Fibroblast of gingiva (primary cell): ENCODE measurements around the gene GGNBP2.
A peak's percentile ranks its signal among the peaks of the same experiment; 100 is the strongest.

ENCODE experiments used
- DNase-seq: peaks from one replicate; pipeline ENCODE4 v3.0.0-alpha.2; 2011; ENCODE audit warnings: low read depth

GGNBP2 gene

GRCh38 chr17:36566081-36566480 lies 21.4 kb downstream of the GGNBP2 start:
- no peak for DNase-seq

DNA sequence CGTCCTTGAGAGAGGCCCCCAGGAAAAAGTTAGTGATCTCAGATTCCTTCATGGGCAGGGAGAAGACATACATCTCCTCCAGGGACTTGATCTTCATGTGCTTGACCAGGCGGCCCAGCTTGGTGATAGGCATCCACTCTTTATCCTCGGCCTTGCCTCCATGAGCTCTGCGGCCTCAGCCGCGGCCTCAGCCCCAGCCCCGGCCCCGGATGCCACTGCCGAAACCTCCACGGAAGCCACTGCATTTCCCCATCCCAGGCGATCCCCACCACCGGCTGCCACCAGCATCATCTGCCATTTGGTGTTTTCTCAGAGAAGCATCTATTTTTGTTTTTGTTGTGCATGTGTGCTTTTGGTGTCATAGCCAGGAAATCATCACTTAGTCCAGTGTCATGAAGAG lies 30.3 kb downstream of the GGNBP2 start:
- DNase-seq = no peak

- DNase-seq = no peak
These were observed 32.1 kb downstream of the GGNBP2 start for GRCh38 chr17:36576793-36577192.

DNA sequence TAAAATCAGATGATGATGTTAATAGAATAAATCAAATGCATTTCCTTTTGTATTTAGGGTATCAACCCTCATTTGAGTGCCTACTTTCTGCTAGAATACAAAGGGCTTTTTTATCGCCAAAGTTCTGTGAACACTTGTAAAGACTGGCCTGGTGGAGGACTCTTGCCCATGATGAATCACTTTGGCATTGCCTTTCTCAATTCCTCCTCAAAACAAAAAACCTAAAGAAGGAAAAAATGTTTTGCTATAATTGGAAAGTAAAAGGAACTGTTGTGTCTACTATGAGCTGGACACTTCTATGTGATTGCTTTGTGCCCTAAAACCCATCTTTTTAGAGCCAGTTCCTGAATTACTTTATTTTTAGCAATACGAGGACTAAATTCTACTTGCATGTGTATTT lies 34.0 kb downstream of the GGNBP2 start:
- DNase-seq = peak; percentile 14

DNA sequence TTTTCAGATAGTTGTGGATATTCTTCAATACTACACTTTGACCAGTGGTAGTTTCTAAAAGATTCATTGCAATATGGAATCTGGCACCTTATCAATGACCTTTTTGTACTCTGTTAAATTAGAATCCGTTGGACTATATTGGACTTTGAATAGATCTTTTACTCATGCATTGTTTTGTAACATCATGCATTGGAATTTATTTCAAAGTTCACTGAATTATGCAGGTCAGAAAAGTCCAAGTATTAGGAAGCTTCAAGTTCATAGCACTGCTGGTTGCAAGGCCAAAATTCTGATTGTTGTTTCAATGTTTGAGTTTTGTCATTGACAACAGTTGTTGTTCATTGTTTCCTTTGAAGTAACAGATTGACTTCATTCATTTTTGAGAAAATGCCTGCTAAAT lies 39.1 kb downstream of the GGNBP2 start:
- no peak for DNase-seq

DNA sequence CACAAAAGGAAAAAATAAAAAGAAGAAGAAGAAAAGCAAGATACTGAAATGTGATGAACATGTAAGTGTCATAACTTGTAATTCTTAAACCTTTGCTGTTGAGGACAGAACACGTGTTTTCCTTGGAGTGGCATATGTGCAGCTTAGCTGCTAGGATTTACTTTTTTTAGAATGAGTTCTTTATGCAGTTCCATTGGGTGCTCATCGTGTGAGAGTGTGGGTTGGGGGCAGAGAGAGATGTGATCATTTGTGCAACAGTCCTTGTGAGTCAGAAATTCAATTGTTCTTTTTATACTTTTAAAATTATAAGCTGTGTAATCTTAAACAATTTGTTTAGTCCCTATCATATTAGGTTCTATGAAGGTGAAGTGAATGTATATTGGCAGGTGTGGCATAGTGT lies 41.4 kb downstream of the GGNBP2 start:
- no peak for DNase-seq

DNA sequence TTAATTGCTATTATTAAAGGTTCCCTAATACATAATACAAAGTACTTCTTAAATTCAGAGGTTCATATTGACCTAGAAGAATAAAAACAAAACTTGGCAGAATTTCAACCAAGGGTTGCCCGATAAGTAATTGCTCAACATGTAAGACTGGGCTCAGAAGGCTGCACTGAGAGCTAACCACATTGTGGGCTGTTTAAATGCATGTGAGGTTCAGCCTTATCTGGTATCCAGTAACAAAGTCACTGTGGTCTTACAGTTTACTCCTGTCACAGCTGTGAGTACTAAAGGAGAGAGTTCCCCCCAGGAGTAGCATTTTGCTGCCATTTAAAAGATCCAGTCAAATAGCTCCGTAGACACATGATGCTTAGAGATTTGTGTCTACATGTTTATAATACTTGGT lies 45.4 kb downstream of the GGNBP2 start:
- peak; percentile 22 for DNase-seq

DNA sequence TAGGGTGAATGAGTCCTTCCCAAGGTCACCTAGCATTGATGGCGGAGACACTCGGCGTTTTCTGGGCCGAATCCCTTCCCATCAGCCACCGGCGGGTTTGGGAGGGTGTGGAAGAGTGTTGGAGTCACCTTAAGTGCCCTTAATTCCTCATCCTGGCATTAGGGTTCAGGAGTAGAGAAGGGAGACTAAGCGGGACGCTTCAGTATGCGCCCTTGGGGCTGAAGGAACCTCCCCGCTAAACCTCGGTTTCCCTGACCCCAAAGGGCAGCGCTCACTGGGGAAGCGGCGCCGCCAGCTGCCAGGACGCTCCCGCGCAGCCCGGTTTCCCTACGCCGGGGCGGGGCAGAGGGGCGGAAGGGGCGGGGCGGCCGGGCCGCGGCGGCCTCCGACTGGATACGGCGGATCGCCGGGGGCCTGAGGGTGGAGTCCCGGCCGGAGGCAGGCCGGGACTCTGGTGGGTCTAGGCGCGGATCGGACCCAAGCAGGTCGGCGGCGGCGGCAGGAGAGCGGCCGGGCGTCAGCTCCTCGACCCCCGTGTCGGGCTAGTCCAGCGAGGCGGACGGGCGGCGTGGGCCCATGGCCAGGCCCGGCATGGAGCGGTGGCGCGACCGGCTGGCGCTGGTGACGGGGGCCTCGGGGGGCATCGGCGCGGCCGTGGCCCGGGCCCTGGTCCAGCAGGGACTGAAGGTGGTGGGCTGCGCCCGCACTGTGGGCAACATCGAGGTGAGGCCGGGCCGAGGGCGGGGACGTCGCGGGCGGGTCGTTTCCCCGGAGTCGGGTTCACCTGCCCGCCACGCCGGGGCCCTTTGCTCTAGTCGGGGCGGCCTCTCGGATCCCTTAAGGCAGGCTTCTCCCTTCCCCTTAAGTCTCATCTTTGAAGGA lies 47.0 kb downstream of the GGNBP2 start, which contains the start of gene DHRS11:
Gene DHRS11, plus strand, starts transcription at position 446 of the 882 bp plus-strand sequence. Its CDS starts 131 bp downstream, at position 577.
- DNase-seq = peak; percentile 70

DNA sequence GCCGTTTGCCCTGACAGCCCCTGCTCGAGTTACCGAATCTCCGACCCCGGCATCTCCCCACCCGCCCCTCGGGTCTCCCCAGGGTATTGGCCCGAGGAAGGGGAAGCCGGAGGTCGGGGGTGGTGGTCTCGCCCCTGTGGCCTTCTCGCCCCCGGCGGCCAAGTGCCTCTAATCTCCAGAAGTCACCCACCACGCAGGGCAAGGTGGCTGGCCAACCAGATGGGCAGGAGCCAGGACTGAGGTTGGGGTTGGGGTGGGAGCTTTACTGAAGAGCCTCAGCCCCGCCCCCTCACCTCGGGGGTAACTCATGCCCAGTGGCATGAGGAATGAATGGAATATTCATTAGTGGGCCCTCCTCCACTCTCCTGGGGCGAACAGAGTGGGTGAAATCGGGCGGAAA lies 47.6 kb downstream of the GGNBP2 start:
- DNase-seq = no peak

GRCh38 chr17:36592716-36593321 lies 48.1 kb downstream of the GGNBP2 start:
- no peak for DNase-seq

GRCh38 chr17:36593656-36594316 lies 49.1 kb downstream of the GGNBP2 start:
- DNase-seq = no peak

DNA sequence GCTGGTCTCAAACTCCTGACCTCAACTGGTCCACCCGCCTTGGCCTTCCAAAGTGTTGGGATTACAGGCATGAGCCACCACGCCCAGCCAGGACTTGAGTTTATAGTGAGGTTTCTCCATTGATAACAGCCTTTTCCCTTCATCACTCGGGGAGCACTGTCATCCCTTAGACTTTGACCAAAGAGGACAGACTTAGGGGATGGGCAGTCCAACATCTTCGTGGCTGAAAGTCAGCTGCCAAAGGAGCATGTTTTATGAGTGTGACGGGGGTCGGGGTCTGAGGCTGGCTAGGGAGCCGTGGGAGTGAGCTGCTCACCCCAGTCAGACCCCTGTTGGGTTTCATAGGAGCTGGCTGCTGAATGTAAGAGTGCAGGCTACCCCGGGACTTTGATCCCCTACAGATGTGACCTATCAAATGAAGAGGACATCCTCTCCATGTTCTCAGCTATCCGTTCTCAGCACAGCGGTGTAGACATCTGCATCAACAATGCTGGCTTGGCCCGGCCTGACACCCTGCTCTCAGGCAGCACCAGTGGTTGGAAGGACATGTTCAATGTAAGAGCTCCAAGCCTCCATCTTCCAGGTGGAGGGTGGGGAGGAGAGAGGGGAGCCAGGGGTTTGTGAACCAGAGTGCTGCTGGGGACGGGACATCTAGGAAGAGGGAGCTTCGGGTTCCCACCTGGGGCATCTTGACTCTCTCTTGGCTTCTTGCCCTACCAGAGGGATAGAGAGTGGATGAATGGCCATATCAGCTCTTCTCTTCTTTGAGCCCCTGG lies 50.1 kb downstream of the GGNBP2 start:
- DNase-seq = no peak

DNA sequence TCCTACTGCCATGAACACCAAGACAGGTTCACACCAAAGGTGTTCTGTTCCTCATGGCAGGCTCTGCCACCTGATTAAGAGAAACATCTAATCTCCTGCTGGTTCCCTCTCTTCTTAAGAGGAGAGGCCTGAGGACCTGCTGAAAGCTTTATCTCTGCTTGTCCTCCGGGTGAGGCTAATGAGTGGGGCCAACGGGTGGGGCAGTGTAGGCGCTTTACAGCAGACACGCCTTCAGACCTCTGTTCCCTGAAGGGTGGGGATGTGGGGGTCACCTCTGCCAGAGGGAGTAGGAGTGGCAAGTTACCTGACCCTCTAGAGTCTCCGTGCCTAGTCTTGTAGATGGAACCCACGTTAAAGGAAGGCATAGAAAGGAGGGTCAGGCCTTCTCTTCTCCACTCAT lies 52.5 kb downstream of the GGNBP2 start:
- DNase-seq = no peak

DNA sequence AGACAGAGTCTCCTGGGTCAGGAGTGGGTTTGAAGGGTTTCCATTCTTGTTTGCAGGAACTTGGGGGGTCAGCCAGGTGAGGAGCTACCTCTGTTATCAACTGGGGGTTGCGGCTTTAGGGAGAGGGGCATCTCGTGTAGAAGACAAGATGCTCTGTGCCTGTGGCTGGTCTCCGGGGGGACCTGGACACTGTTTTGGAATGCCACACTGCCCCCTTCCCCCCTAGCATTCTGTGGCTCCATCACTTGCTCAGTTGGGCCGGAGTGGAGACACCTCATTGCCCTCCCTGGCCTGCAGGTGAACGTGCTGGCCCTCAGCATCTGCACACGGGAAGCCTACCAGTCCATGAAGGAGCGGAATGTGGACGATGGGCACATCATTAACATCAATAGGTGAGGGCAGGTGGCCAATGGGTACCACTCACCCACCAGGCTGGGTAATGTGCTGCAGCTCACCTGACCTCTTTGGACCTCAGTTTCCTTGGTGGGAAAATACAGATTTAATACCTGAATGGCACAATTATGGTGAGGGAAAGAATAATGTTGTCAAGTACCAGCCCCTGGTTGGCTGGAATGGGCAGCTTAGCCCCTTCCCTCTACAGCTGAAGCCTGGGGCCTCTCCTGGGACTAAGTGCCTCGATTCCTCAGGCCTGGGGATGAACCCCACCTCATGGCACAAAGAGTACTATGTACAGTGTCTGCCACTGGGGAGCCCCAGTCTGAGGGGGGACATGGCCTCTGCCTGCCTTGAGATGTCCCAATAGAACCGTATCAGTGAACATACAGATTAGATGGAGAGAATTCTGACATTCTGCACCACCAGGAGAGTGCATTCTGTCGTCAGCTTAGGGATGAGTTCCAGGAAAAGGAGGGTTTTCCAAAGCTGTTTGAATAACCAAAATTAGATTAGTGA lies 53.4 kb downstream of the GGNBP2 start:
- no peak for DNase-seq

DNA sequence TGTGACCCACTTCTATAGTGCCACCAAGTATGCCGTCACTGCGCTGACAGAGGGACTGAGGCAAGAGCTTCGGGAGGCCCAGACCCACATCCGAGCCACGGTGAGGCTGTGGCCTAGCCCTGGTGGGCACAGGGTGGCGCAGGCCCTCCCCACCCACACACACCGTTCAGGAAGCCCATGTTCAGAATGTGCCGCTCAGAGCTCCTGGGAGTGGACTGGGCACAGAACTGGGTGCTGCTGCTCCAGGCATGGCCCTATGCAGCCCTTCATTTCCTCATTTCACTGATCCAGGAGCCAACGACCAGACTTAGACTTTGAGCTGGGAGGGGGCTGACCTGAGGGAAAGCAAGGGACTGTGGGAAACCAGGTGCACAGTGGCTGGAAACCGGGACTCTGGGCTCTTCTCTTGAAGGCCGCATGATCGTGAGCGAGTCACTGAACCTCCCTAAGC lies 54.3 kb downstream of the GGNBP2 start:
- DNase-seq = no peak

GRCh38 chr17:36599546-36600250 lies 55.0 kb downstream of the GGNBP2 start:
- DNase-seq = no peak

DNA sequence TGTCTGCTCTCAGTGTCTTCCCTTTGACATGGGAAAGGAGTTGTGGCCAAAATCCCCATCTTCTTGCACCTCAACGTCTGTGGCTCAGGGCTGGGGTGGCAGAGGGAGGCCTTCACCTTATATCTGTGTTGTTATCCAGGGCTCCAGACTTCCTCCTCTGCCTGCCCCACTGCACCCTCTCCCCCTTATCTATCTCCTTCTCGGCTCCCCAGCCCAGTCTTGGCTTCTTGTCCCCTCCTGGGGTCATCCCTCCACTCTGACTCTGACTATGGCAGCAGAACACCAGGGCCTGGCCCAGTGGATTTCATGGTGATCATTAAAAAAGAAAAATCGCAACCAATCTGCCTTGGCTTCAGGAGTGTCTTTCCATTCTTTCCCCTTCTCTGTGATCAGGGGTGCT lies 55.7 kb downstream of the GGNBP2 start:
- no peak for DNase-seq

DNA sequence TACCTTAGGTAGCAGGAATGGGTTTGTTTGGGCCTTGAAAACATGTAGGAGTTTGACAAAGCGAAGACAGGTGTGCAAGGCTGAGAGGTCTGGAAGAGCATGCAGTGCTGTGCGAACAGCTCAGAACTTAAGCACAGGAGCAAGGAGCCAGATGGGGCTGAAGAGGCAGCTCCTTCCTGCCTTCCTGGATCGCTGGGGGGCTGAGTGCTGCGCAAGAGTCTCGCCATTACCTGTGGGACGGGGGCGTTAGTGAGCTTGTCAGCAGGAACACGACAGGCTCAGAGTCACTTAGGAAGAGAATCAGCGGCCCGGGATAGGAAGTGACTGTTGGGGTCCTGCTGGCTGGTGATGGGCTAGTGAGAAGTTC lies 56.2 kb downstream of the GGNBP2 start:
- no peak for DNase-seq

GRCh38 chr17:36601303-36602029 lies 56.7 kb downstream of the GGNBP2 start, which contains the start of gene MRM1:
Gene MRM1, plus strand, starts transcription at chr17:36601583. Its CDS starts 228 bp downstream, at chr17:36601811.
- DNase-seq = peak; percentile 89
